ENCODE measurements around the gene DNAH3.
"Not testable (repeated sequence)": the region's sequence is repeated elsewhere in the genome, so short reads cannot be mapped to it uniquely, and the experiment has no call there.

The DNAH3 gene

DNA sequence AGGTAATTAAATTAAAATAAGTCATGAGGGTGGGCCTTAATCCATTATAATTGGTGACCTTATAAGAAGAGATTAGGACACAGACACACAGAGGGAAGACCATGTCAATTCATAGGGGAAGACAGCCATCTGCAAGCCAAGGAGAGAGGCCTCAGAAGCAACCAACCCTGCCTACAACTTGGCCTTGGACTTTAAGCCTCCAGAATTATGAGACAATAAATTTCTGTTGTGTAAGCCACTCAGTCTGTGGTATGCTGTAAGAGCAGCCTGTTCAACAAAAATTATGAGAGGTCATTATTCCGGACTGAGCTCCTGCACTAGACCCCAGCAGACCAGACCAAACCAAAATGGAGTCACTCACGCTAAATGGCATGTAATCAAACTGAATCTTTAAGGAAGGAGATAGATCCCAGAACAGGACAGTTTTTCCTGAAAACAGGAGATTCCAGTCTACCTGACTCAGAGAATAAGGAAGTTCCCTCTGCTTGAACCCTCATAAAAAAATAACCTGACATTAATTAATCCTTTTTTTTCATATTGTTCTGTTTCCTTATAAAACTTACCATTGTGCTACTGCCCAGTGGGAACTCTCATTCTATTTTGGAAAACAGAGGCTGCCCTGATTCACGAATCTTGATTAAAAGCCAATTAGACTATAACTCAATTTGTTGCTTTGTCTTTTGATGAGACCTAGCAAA lies 74.3 kb downstream of the DNAH3 start:
- FAIRE-seq (no peak), DNase-seq (ENCODE audit: low spot score) (no peak)

DNA sequence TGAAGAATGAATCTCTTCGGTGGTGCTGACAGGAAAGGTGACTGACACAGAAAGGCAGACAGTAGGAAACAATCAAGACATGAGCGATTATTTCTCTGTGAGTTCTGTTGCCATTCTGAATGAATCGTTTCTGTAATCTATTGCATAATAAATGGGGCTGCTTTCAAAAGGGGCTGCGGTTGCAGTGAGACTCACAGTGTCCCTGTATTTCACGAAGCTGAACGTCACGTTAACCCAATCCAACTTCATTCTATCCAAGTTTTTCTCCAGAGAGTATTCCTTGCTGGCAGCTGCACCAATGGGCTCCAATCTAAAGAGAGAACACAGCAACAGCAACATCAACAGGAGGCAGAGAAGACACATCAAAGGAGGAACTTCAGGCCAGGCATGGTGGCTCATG lies 75.4 kb downstream of the DNAH3 start:
- DNase-seq (ENCODE audit: low spot score) (no peak), FAIRE-seq (no peak)

DNA sequence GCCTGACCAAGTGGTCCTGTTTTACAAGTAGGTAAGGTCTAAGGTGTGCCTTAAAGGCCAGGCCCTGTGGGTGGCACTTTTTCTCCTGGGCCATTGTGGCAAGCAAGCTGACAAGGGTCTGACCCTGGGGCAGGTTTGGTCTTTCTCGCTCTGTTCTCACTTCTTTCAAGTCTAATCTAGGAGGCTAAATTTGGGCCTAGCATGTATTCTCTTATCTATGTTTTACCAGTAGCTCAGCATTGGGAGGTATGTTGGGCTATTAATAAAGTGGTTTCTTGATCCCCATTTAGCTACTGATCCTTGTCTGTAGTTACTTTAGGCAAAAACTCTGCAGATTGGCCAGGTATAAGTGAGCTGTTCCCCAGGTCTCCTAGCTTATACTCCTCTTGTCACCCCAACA lies 77.7 kb downstream of the DNAH3 start:
- FAIRE-seq, result no peak

DNA sequence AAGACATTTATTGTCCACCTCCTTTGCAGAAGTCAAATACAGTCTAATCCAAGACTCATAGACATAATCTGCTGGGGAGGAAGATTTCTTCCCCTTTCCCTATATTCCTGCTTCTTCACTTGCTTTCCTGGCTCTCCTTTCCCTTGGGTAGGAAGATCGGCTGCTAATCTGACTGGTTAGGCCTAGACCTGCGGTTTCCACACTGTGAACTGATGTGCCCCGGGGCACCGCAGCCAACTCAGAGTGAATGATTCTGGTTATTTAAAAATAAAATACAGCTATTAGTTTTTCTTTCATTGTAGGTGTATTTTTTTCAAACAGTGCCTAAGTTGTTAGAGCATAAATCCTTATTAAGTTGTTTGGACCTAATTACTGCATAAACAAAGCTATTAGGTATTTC lies 78.9 kb downstream of the DNAH3 start:
- no peak for FAIRE-seq
- DNase-seq (ENCODE audit: low spot score), result no peak

More for the DNA sequence above, 77.7 kb downstream of the DNAH3 start:
- no peak for DNase-seq (ENCODE audit: low spot score)

DNA sequence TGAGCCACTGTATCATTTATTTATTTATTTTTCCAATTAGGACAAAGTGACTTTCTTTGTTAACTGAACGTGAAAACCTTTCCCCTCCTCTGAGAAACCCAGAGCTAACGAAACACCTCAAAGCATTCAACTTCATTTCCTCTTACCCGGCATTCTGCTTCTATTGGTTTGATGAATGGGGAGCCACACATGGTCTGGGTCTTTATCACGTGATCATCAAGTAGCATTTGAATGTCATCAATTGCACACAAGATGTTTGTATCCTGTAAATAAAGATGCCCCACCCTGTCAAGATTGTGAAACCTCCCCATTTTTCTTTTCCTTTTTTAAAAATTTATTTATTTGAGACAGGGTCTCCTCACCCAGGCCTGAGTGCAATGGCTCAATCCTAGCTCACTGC lies 80.1 kb downstream of the DNAH3 start:
- DNase-seq (ENCODE audit: low spot score) (no peak), FAIRE-seq (no peak)

DNA sequence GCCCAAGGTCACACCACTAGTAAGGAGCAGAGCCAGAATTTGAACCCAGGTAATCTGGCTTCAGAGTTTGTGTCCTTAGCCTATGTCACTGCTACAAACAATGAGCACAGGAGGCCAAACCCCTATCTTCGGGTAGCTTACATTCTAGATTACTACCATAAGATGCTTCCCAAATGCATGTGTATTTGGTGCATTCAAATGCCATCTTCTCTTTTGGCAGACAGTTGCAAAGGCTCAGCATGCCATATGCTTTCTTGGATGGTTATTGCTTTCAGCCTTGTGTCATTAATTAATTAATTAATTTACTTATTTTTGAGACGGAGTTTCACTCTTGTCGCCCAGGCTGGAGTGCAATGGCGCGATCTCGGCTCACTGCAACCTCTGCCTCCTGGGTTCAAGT lies 80.7 kb downstream of the DNAH3 start:
- FAIRE-seq, result no peak
- no peak for DNase-seq (ENCODE audit: low spot score)

DNA sequence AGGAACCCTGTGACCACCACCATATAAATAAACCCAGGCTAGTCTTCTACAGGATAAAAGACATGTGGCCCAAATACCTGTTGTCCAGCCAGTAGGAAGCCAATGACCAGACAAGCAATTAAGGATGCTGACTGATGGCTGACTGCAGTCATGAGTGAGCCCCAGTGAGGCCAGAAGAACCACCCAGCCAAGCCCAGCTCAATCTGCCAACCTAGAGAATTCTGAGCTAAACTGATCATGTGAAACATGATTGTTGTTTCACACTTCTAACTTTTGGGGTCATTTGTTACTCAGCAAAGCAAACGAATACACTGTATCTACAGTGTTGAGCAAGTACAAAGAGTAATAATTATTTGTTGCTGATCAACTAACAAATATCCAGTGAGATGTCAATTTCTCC lies 86.4 kb downstream of the DNAH3 start:
- DNase-seq (ENCODE audit: low spot score), result no peak
- FAIRE-seq, result no peak

DNA sequence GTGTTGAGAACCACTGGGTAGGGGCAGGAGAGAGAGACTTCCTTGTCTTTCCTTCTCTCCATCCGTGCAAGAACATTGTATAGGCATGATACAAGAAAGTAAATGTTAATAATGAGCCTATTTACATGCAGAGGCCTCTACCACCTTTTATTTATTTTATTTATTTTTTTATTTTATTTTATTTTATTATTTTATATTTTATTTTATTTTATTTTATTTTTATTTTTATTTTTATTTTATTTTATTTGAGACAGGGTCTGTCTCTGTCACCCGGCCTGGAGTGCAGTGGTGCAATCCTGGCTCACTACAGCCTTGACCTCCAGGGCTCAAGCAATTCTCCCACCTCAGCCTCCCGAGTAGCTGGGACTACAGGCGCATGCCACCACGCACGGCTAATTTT lies 87.3 kb downstream of the DNAH3 start:
- not testable (repeated sequence) for FAIRE-seq; DNase-seq (ENCODE audit: low spot score)

DNA sequence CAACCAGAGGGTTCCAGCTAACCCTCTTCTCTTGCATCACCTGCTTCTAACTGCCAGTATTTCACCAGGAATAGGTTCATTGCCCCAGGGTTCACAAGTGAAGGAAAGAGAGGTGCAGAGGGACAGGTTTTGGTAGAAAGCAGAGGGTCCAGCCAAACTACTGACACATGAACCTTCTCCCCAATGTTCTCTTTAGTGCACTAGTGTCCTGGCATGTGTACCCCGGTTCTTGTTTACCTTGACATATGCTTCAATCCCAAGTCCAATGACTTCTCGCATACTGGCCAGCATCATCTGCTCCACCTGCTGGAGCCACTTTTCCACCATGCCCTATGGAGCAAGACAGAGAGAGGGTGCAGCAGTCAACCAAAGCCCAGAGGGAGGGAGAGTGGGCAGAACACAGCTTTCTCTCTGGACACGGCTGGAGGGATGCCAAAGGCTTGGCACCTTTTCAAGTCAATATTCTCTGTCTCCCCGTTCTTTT lies 90.6 kb downstream of the DNAH3 start:
- no peak for DNase-seq (ENCODE audit: low spot score)

DNA sequence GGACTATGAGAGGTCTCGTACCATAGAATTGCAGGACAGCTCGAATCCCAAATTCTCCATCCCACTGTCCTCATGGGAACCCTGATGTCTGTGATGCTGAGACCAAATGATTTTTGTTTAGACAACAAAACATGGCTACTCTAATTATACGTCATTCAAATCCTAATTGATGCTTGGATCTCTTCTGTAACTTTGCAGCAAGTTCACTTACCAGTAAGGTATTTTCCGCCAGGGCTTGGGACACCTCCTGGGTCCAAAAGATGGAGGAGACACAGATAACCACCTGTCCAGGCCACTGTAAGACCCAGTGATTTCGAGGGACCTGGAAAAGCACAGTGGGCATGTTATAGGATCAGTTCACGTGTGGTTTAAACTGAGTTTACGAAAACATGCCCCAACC lies 92.8 kb downstream of the DNAH3 start:
- no peak for DNase-seq (ENCODE audit: low spot score)
- FAIRE-seq, result no peak

More for the DNA sequence above, 90.6 kb downstream of the DNAH3 start:
- no peak for FAIRE-seq

DNA sequence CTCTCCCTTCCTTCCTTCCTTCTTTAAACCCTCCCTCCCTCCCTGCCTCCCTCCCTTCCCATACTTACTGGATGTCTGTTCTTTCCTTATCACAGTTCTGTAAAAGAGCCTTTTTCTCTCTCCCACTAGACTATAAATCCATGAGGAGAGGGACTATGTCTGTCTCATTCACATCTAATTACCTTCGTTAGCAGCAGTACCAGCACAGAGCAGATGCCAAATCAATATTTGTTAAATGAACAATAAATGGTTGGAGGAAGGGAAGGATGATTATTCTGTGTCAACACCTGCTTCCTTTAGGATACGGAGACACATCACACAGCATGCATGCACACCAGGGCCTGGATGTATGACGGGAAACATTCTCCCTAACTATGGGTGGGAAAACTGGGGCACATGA lies 94.2 kb downstream of the DNAH3 start:
- no peak for DNase-seq (ENCODE audit: low spot score)
- no peak for FAIRE-seq

DNA sequence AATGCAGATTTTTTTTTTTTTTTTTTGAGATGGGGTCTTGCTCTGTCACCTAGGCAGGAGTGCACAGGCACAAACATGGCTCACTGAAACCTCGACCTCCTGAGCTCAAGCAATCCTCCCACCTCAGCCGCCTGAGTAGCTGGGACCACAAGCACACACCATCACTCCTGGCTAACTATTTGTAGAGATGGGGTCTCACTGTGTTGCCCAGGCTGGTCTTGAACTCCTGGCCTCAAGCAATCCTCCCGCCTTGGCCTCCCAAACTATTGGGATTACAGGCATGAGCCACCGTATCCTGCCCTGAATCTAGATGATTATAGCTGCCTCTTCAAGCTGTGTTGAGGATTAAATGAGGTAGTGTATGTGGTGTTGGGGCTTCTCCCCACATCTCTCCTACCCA lies 94.9 kb downstream of the DNAH3 start:
- DNase-seq (ENCODE audit: low spot score); FAIRE-seq: not testable (repeated sequence)

DNA sequence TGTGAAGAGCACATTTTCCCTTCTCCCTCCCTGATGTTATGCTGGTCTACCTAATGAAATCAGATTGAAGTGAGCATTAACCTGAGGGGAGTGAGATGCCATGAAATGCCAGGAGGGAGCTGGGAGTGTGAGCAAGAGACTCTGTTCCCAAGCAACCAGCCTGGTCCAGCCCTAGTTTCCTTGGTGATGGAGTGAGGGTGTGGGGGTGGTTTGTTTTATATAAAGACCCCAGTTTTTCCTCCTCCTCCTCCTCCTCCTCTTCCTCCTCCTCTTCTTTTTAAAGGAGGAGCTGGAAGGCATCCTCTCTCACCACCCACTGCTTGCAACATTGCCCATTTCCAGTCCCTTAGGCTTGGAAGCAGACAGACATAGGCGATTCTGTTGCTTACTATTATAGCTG lies 97.1 kb downstream of the DNAH3 start:
- DNase-seq (ENCODE audit: low spot score) (no peak), FAIRE-seq (no peak)

DNA sequence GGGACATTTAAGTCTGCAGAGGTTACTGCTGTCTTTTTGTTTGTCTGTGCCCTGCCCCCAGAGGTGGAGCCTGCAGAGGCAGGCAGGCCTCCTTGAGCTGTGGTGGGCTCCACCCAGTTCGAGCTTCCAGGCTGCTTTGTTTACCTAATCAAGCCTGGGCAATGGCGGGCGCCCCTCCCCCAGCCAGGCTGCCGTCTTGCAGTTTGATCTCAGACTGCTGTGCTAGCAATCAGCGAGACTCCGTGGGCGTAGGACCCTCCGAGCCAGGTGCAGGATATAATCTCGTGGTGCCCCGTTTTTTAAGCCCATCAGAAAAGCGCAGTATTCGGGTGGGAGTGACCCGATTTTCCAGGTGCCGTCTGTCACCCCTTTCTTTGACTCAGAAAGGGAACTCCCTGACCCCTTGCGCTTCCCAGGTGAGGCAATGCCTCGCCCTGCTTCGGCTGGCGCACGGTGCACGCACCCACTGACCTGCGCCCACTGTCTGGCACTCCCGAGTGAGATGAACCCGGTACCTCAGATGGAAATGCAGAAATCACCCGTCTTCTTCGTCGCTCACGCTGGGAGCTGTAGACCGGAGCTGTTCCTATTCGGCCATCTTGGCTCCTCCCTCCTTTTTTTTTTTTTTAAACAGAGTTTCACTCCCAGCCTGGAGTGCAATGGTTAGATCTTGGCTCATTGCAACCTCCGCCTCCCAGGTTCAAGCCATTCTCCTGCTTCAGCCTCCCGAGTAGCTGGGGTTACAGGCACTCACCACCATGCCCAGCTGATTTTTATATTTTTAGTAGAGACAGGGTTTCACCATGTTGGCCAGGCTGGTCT lies 102.3 kb downstream of the DNAH3 start:
- FAIRE-seq; DNase-seq (ENCODE audit: low spot score): not testable (repeated sequence)

DNA sequence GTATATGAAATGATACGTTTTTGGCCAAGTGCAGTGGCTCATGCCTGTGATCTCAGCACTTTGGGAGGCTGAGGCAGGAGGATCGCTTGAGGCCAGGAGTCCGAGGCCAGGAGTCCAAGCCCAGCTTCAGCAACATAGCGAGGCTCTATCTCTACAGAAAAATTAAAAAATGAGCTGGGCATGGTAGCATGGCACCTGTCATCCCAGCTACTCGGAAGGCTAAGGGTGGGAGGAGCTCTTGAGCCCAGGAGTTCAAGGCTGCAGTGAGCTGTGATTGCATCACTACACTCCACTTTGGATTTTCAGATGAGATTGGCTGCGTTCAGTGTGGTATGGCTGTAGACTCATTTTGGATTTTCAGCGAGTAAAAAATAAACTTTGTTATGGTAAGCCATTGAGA lies 112.4 kb downstream of the DNAH3 start:
- DNase-seq (ENCODE audit: low spot score), result no peak
- FAIRE-seq, result no peak

DNA sequence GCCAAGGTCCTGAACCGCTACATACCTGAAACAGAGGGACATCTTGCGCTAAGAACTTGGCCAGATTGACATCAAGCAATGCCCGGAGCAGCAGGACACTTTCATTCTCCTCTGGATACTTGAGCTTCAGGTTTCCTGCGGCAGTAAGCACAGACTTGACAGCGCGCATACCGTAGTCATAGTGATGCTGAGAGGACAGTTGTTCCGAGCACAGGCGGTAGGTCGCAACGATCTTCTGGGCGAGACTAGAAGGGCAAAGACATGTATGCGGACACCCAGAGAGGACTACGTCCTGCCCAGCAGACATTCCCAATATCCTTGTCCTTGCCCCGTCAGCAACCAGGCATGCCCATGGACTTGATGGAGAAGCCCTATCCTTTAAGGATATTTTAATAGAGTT lies 112.9 kb downstream of the DNAH3 start:
- FAIRE-seq (no peak), DNase-seq (ENCODE audit: low spot score) (no peak)

DNA sequence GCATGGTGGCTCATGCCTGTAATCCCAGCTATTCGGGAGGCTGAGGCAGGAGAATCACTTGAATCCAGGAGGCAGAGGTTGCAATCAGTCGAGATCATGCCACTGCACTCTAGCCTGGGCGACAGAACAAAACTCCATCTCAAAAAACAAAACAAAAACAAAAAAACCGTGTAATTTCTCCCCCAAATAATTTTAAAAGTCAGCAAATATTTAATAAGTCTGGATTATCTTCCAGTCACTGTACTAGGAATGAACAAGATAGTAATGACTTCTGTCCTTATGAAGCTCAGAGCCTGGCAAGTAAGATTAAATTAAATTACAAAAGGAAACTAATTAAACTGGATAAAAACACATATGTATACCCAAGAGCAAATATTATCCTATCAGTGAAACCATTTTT lies 113.5 kb downstream of the DNAH3 start:
- DNase-seq (ENCODE audit: low spot score), result no peak

DNA sequence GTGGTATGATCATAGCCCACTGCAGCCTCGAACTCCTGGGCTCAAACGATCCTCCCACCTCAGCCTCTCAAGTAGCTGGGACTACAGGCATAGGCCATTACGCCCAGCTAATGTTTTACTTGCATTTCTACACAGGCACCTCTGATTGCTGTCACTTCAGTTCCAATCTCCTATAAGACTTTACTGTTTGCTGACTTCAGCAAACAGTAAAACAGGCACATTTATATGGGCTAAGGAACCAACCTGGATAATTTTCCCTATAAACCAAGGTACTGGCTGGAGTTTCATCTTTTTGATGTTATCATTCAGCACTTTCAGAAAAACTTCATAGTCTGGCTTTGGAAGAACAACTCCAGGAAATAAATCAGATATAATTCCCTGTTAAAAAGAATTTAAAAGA lies 114.2 kb downstream of the DNAH3 start:
- DNase-seq (ENCODE audit: low spot score) (no peak), FAIRE-seq (no peak)

More for the DNA sequence above, 113.5 kb downstream of the DNAH3 start:
- FAIRE-seq, result no peak

DNA sequence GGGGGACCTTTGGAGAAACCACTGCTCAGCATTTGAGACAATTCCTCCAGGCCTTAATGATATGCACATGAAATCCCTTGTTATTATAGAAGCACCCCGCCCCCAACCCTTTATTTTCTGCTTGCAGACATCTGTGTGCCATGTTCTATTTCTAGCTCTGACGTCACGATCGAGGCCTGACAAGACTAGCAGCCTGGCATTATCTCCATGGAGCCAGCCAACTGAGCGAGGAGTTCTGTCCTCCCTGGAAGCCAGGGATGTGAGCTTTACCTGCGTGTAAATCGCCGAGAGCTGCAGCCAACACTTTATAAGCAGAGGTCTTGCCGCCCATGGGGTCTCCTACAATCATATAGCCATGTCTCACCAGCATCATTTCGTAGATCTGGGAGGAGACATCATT lies 116.9 kb downstream of the DNAH3 start:
- no peak for FAIRE-seq

DNA sequence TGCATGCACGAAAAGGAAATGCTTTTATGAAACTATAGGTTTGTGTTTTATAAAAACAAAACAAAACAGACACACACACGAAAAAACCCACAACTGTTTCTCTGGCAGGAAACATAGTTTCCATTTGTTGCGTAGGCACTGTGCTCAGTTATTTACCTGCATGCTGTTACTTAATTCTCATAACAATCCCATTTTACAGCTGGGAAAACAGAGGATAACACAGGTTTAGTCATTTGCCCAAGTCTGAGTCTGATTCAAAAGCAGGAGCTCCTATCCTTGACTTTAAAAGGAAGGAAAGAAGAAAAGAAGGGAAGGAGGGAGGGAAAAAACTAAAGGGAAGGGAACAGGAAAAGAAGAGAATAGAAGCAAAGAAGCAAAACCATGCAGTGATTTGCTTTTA lies 117.4 kb downstream of the DNAH3 start:
- FAIRE-seq, result no peak
- DNase-seq (ENCODE audit: low spot score), result no peak

More for the DNA sequence above, 116.9 kb downstream of the DNAH3 start:
- no peak for DNase-seq (ENCODE audit: low spot score)

DNA sequence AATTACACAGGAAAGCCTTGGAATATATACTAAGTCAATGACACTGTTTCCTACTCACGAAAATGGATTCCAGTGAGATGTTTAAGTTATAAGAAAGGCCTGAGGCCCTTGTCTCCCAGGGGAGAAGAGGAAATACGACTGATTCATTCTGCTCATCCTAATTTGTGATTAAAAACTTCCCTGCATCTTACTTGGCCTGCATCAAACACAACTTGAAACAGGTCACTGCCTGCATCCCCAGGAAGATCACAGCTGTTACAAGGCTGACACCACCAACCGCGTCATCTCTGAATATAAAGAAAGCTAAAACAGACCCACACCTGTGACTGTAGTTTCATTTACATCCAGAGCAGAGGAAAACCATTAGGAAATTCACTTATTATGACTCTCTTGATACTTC lies 121.9 kb downstream of the DNAH3 start:
- DNase-seq (ENCODE audit: low spot score), result no peak
- FAIRE-seq, result no peak

DNA sequence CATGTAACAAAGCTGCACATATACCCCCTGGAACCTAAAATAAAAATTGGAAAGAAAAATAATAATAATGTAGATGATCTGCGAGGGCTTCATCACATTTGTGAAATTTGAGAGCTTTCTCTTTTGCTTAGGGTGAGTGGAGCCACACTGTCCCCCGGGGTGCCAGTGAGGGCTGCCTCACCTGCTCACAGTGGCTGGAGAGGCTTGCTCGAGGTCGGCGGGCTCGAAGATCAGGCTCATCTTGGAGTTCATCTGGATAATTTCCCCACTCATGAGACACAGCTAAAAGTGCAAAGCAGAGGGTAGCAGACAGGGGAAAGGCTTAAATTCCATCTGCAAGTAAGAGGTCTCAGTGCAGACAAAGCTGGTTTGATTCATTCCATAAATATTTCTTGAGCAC lies 123.8 kb downstream of the DNAH3 start:
- DNase-seq (ENCODE audit: low spot score), result no peak
- no peak for FAIRE-seq
